Heart right ventricle (tissue), 16 donors: Measurements from ENCODE around the gene ZFAND3. TPM values are rescaled to one million over a fixed set of nuclear protein-coding genes. Genes with fewer than 3 reads are reported as not detected.
"Not testable (repeated sequence)": the region's sequence is repeated elsewhere in the genome, so short reads cannot be mapped to it uniquely, and the experiment has no call there.

Experiments
- ATAC-seq, 8 donors: fragments of 200-7000 bp; cut with Tn5 transposase; one replicate each; pipeline ENCODE4 v1.9.1; 2020; ENCODE audit warnings: mild to moderate bottlenecking in 8 of 8, moderate library complexity in 8 of 8, moderate number of reproducible peaks in 1 of 8
- DNase-seq, 2 donors: peaks; one replicate each; pipeline ENCODE4 v3.0.0-alpha.2; 2020
- H3K27ac ChIP-seq, 10 donors: fragments of 200-600 bp; sonication (generic) in 2 of 10; one replicate each; pipeline versions ENCODE4 v1.5.0 to v1.8.0; 2020 to 2022; ENCODE audit warnings: mild to moderate bottlenecking in 3 of 10
- H3K27me3 ChIP-seq, 7 donors: fragments of 200-600 bp; one replicate each; pipeline ENCODE4 v1.8.0; 2021 to 2022; ENCODE audit warnings: mild to moderate bottlenecking in 2 of 7
- H3K36me3 ChIP-seq, 9 donors: fragments of 200-600 bp; sonication (generic) in 1 of 9; one replicate each; pipeline versions ENCODE4 v1.5.0 to v1.8.0; 2020 to 2022; ENCODE audit warnings: mild to moderate bottlenecking in 2 of 9
- H3K4me1 ChIP-seq, 9 donors: fragments of 200-600 bp; sonication (generic) in 1 of 9; one replicate each; pipeline versions ENCODE4 v1.5.0 to v1.8.0; 2020 to 2022; ENCODE audit warnings: mild to moderate bottlenecking in 4 of 9
- H3K4me3 ChIP-seq, 10 donors: fragments of 200-600 bp; sonication (generic) in 2 of 10; one replicate each; pipeline versions ENCODE4 v1.5.0 to v1.8.0; 2020 to 2022; ENCODE audit warnings: mild to moderate bottlenecking in 7 of 10, moderate library complexity in 2 of 10
- H3K9me3 ChIP-seq, 11 donors: fragments of 200-600 bp in 10 of 11; sonication (generic) in 2 of 11; one replicate each; pipeline versions ENCODE4 v1.5.0 to v1.8.0; 2013 to 2022; ENCODE audit warnings: mild to moderate bottlenecking in 2 of 11, control low read depth in 1 of 11, moderate library complexity in 1 of 11
- CTCF ChIP-seq, 9 donors: fragments of 200-600 bp; sonication (generic) in 2 of 9; IDR thresholded peaks; one replicate each; pipeline versions ENCODE4 v1.5.0 to v1.8.0; 2021 to 2022; ENCODE audit warnings: antibody characterized with exemption in 9 of 9, mild to moderate bottlenecking in 5 of 9, moderate library complexity in 1 of 9
- WGBS, 2 donors: extraction: QIAGEN DNeasy Blood & Tissue Kit; methylation state at CpG; one replicate each; pipeline ENCODE4 v1.1.7; 2013; ENCODE audit warnings: inconsistent platforms in 1 of 2; 5-methylcytosine and 5-hydroxymethylcytosine counted together
- intact Hi-C, 10 donors: fragments of 100-400 bp; cut with DNase I; formaldehyde crosslinking; loops; one replicate each; pipeline versions ENCODE4 v1.11.1 to v1.14.2; 2022
- polyA plus RNA-seq, 2 donors: library from polyadenylated mRNA; stranded (reverse); fragments of 200-250 nt; gene quantifications; one replicate each; pipeline ENCODE4 v1.2.3, GENCODE V29; 2013
- total RNA-seq, 10 donors: library from RNA; stranded (reverse); fragmentation: NEBNext Ultra II Directional in 3 of 10; extraction: Animal tissue kit (Norgen Biotek cat#: 25700) in 3 of 10; gene quantifications; one replicate each; pipeline versions ENCODE4 v1.2.1 to v1.2.4, GENCODE V29; 2021 to 2023
- donor health status: Arrhythmogenic right ventricular cardiomyopathy.
- donor health status: ischemic (EF 13 %, LVEDD 7.1; RV severe dilation, severe dysfunction).
- donor health status: healthy with polysubstance abuse.
- donor health status: DM: no; HTN: yes; CAD: no.
- donor health status: DM: no; HTN: no; CAD: no.
- donor health status: ischemic (EF 25% LVEDD 6.9; RV normal size, moderate dysfunction).
- donor health status: ischemic (EF 25% LVEDD 5.7; RV mildly dilated, moderate dysfunction).
- donor health status: healthy.
- donor health status: DM: yes; HTN: yes; CAD: no.
- donor health status: Ischemic cardiomyopathy.
- donor health status: ischemic (EF 35%, LVEDD 5.7; RV mildly dilated, moderate dysfunction).
- donor health status: nonischemic (EF 11% LVEDD 7.7; RV severe dilation, severe dysfunction).
- donor health status: DM: yes; HTN: yes; CAD: no.
- donor health status: PGD.
- donor health status: ischemic (EF 29% LVEDD 5.4; RV normal size, mild dysfunction).
- donor health status: nonischemic (EF 23%, LVEDD 6.1; RV moderate dilation, normal function).

ZFAND3 gene
- total and polyA plus RNA-seq, 12 donors = 24.4 to 123 (median 105) TPM

GRCh38 chr6:37876843-37877242 is 57.3 kb downstream of the ZFAND3 start:
- no peak for TF ChIP-seq CTCF (IDR thresholded peaks at IDR 0.05)
- no peaks in the 10 kb centered on the region for H3K36me3 ChIP-seq
- peaks cover 3 to 68% (median 38%) of the 10 kb centered on the region in 9 donors for H3K4me1 ChIP-seq
- no peak overlapping the region for H3K4me3 ChIP-seq
- DNase-seq (no peak), ATAC-seq (no peak)
- intact Hi-C loops = no loop called here
- H3K27me3 ChIP-seq = no peaks in the 10 kb centered on the region
- WGBS, 2 donors = 89% methylated on average over 4 of the region's 4 CpGs
- H3K27ac ChIP-seq = no peak overlapping the region
- peaks cover 0 to 4% (median 0%) of the 10 kb centered on the region in 11 donors for H3K9me3 ChIP-seq

- 72 to 85% methylated on average over 6 of the region's 6 CpGs for WGBS, 2 donors
- ATAC-seq = peak in 6 of 8 donors; percentile 8 to 56 (median 20)
Measured at GRCh38 chr6:37877373-37878149, 58.0 kb downstream of the ZFAND3 start.

GRCh38 chr6:37878150-37878710 is 58.7 kb downstream of the ZFAND3 start:
- no peak for DNase-seq
- peak; percentile 20 to 71 (median 36) for ATAC-seq
- H3K9me3 ChIP-seq = no peaks in the 10 kb centered on the region
- H3K36me3 ChIP-seq = no peaks in the 10 kb centered on the region
- H3K27me3 ChIP-seq = no peaks in the 10 kb centered on the region
- intact Hi-C loops = no loop called here
- no peak for TF ChIP-seq CTCF (IDR thresholded peaks at IDR 0.05)
- H3K27ac ChIP-seq = no peak overlapping the region
- peaks cover 3 to 61% (median 42%) of the 10 kb centered on the region in 9 donors for H3K4me1 ChIP-seq
- whole genome bisulfite sequencing, 2 donors = 81 to 87% methylated on average over 7 of the region's 7 CpGs
- H3K4me3 ChIP-seq = no peak overlapping the region

More at GRCh38 chr6:37877373-37878149, 58.0 kb downstream of the ZFAND3 start:
- Histone ChIP-seq H3K36me3 (no peaks in the 10 kb centered on the region), H3K27ac (no peak overlapping the region), H3K9me3 (no peaks in the 10 kb centered on the region), H3K4me1 (peaks cover 3 to 61% (median 41%) of the 10 kb centered on the region in 9 donors), H3K4me3 (no peak overlapping the region), H3K27me3 (no peaks in the 10 kb centered on the region)
- no peak for TF ChIP-seq CTCF (IDR thresholded peaks at IDR 0.05)
- no peak for DNase-seq
- intact Hi-C loops = no loop called here

- ATAC-seq, H3K27ac ChIP-seq, intact Hi-C loops, DNase-seq, H3K9me3 ChIP-seq, H3K36me3 ChIP-seq, H3K27me3 ChIP-seq, H3K4me3 ChIP-seq: not testable (repeated sequence)
- WGBS, 2 donors = 71 to 84% methylated on average over 3 of the region's 5 CpGs
- H3K4me1 ChIP-seq = peaks cover 3 to 70% (median 37%) of the 10 kb centered on the region in 9 donors
Measured at GRCh38 chr6:37880602-37881001, 61.1 kb downstream of the ZFAND3 start.

GRCh38 chr6:37882292-37882691 is 62.8 kb downstream of the ZFAND3 start:
- no peaks in the 10 kb centered on the region for H3K27me3 ChIP-seq
- no peaks in the 10 kb centered on the region for H3K9me3 ChIP-seq
- H3K4me1 ChIP-seq = peaks cover 0 to 65% (median 32%) of the 10 kb centered on the region in 9 donors
- H3K4me3 ChIP-seq = no peak overlapping the region
- DNase-seq (no peak), ATAC-seq (no peak)
- intact Hi-C loops = no loop called here
- no peak for TF ChIP-seq CTCF (IDR thresholded peaks at IDR 0.05)
- H3K27ac ChIP-seq = no peak overlapping the region
- 98 to 99% methylated on average over 2 of the region's 2 CpGs for WGBS, 2 donors
- no peaks in the 10 kb centered on the region for H3K36me3 ChIP-seq
